BE2C (cell line): ENCODE data around the gene WDR82.

Experiments used
- DNase-seq: peaks from one replicate; pipeline ENCODE4 v3.0.0-alpha.2; 2020
- H3K27me3 ChIP-seq: fragments of 250-450 bp; sonication (Bioruptor Pico); 2 replicates; pipeline ENCODE4 v1.5.1; 2020; ENCODE audit warnings: mild to moderate bottlenecking
- H3K36me3 ChIP-seq: fragments of 250-450 bp; sonication (Bioruptor Pico); 2 replicates; pipeline ENCODE4 v1.5.1; 2020; ENCODE audit warnings: mild to moderate bottlenecking
- H3K4me1 ChIP-seq: fragments of 250-450 bp; sonication (Bioruptor Pico); 2 replicates; pipeline ENCODE4 v1.5.1; 2020
- H3K4me3 ChIP-seq: 2 replicates; pipeline ENCODE4 v1.5.1; 2011; ENCODE audit warnings: low read depth, low read length
- H3K9me3 ChIP-seq: fragments of 250-450 bp; sonication (Bioruptor Pico); 2 replicates; pipeline ENCODE4 v1.5.1; 2020
- CTCF ChIP-seq: IDR thresholded peaks from 2 replicates; pipeline ENCODE4 v1.5.1; 2012; ENCODE audit warnings: mild to moderate bottlenecking, low read depth, low read length

WDR82 gene

GRCh38 chr3:52245322-52246263 lies 32.9 kb downstream of the WDR82 start, which contains the start of gene PPM1M:
Gene PPM1M (plus strand): TSS chr3:52245759. CDS start chr3:52245825, 66 bp downstream.
- H3K4me3 ChIP-seq = peak within 1 kb of the TSS; percentile 39
- peak; percentile 35 for DNase-seq

GRCh38 chr3:52243791-52244628 lies 34.4 kb downstream of the WDR82 start:
- H3K27me3 ChIP-seq = no peaks in the 10 kb centered on the region
- TF ChIP-seq CTCF = no peak
- no peak overlapping the region for H3K4me3 ChIP-seq
- H3K9me3 ChIP-seq = no peaks in the 10 kb centered on the region
- peaks cover 15% of the 10 kb centered on the region for H3K4me1 ChIP-seq
- no peaks in the 10 kb centered on the region for H3K36me3 ChIP-seq
- peak; percentile 52 for DNase-seq

More at GRCh38 chr3:52245322-52246263, 32.9 kb downstream of the WDR82 start, which contains the start of gene PPM1M:
- TF ChIP-seq CTCF = no peak
- Histone ChIP-seq H3K4me1 (peaks cover 8% of the 10 kb centered on the region), H3K36me3 (no peaks in the 10 kb centered on the region), H3K27me3 (no peaks in the 10 kb centered on the region), H3K9me3 (no peaks in the 10 kb centered on the region)

GRCh38 chr3:52242039-52242438 lies 36.4 kb downstream of the WDR82 start:
- TF ChIP-seq CTCF = no peak
- no peaks in the 10 kb centered on the region for H3K36me3 ChIP-seq
- H3K4me3 ChIP-seq = no peak overlapping the region
- no peaks in the 10 kb centered on the region for H3K27me3 ChIP-seq
- no peak for DNase-seq
- H3K4me1 ChIP-seq = peaks cover 15% of the 10 kb centered on the region
- no peaks in the 10 kb centered on the region for H3K9me3 ChIP-seq

GRCh38 chr3:52240886-52241370 lies 37.5 kb downstream of the WDR82 start:
- Histone ChIP-seq H3K4me1 (peaks cover 15% of the 10 kb centered on the region), H3K27me3 (no peaks in the 10 kb centered on the region), H3K36me3 (no peaks in the 10 kb centered on the region), H3K4me3 (no peak overlapping the region), H3K9me3 (no peaks in the 10 kb centered on the region)
- no peak for DNase-seq
- no peak for TF ChIP-seq CTCF

- peak; percentile 88 for DNase-seq
- H3K27me3 ChIP-seq = no peaks in the 10 kb centered on the region
- TF ChIP-seq CTCF = no peak
- H3K4me3 ChIP-seq = peak overlapping the region; percentile 69
- no peaks in the 10 kb centered on the region for H3K36me3 ChIP-seq
- H3K4me1 ChIP-seq = peaks cover 15% of the 10 kb centered on the region
- H3K9me3 ChIP-seq = no peaks in the 10 kb centered on the region
Measured at GRCh38 chr3:52240059-52240885, 38.2 kb downstream of the WDR82 start.
